Measurements from ENCODE around the gene RACGAP1.

RACGAP1 gene

GRCh38 chr12:50025187-50026059 is at the start of gene RACGAP1:
RACGAP1 (minus strand) TSS chr12:50025494; CDS start chr12:50016715, 8,779 bp downstream.
- ATAC-seq, result peak; percentile 98
- peak; percentile 94 for DNase-seq

DNA sequence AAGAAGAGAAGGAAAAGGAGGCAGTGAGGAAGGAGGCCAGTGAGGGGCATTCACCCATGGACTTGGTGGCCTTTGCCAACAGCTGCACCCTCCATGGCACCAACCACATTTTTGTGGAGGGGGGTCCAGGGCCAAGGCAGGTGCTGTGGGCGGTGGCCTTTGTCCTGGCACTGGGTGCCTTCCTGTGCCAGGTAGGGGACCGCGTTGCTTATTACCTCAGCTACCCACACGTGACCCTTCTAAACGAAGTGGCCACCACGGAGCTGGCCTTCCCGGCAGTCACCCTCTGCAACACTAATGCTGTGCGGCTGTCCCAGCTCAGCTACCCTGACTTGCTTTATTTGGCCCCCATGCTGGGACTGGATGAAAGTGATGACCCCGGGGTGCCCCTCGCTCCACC is 48.4 kb upstream of the RACGAP1 start:
- ATAC-seq (no peak), DNase-seq (no peak)

DNA sequence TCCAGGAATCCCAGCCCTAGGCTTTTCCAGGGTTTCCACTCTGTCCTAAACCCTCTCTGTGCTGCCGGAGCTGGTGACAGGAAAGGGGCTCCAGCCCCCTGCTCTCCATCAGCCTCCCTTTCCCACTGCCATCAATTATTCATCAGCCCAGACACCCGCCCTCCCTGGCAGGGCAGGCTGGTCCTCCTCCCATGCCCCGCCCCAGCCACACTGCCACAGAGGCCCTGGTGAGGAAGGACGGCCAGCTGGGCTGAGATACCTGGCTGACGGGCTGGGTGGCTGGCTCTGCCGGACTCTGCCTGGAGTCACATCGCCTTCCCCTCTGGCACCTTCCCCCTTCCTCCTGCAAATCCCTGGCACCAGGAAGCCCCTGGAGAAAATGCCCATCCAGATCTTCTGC is 47.9 kb upstream of the RACGAP1 start:
- ATAC-seq (no peak), DNase-seq (no peak)

GRCh38 chr12:50072198-50072907 is 47.1 kb upstream of the RACGAP1 start:
- ATAC-seq, result no peak
- DNase-seq, result no peak

DNA sequence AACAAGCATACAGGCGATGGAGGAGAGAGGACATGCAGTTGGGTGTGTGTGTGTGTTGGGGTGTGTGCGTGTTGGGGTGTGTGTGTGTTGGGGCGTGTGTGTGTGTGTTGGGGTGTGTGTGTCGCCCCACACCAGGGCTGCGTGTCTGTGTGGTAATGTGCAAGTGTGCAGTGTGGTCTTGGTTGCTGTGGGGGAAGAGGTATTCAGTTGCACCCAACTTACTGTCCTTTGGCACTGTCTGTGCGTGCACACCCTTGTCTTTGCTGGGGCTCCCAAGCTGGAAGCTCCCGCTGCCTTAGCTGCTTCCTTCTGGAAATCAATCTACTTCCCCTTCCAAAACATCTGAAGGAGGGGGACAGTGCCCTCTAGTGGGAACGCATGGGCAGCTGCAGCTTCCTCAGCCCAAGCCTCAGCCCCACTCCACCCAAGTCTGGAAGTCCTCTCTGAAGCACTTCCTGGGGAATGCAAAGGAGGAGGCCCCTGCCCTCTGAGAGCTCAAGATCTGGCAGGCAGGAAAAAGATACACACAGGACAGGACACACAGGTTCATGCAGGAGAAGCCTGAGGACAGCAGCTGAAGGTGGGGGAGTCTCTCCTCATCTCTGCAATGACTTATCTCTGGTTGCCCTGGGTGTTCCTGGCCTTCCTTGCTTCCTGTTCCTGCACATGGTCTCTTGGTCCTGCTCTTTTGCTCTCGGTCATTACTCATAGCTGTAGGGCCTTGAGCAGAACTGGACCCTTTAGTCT is 45.2 kb upstream of the RACGAP1 start:
- DNase-seq, result peak; percentile 74
- ATAC-seq, result peak; percentile 42

DNA sequence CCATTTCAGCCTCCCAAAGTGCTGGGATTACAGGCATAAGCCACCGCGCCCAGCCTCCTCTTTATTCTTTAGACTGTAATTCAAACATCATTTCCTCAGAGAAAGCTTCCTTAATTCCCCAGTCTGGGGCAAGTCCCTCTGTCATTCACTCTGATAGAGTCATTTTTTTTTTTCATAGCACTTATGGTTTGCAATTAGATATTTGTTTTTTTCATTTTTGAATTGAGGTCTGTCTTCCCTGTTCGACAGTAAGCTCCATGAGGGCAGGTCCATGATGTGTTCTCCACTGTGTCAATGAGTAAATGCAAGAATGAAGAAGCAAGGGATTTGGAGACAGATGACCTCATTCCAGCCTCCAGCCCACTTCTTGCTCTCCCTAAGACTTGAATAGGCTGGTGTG is 44.2 kb upstream of the RACGAP1 start:
- DNase-seq, result no peak
- ATAC-seq, result no peak

GRCh38 chr12:50069069-50069468 is 43.8 kb upstream of the RACGAP1 start:
- no peak for ATAC-seq

GRCh38 chr12:50066402-50066801 is 41.1 kb upstream of the RACGAP1 start:
- ATAC-seq, result no peak
- no peak for DNase-seq

More at GRCh38 chr12:50069069-50069468, 43.8 kb upstream of the RACGAP1 start:
- DNase-seq, result no peak

DNA sequence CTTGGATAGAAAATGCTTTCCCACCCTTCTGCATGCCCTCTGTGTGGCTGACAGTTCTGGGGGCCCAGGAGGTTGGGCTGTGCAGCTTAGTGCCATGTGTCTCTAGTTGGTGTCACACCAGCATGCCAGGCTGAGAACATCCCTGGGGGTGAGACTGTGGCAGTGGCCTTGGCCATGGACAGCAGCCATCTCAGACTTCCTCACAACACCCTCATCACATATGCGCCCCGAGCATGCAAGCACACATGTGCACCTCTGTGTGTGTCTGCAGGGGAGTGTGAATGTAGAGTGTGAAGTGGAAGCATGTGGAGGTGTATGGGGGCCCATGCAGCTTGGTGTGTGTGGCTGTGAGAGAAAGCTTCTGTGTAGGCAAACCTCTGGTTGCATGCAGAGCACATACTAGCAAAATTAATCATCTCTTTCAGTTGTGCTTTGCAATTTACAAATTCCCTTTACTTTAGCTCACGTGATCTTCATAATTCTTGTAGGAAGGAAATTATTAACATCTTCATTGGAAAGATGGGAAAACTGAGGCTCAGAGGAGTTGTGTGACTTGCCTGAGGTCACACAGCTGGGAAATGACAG is 40.5 kb upstream of the RACGAP1 start:
- DNase-seq, result no peak
- no peak for ATAC-seq

DNA sequence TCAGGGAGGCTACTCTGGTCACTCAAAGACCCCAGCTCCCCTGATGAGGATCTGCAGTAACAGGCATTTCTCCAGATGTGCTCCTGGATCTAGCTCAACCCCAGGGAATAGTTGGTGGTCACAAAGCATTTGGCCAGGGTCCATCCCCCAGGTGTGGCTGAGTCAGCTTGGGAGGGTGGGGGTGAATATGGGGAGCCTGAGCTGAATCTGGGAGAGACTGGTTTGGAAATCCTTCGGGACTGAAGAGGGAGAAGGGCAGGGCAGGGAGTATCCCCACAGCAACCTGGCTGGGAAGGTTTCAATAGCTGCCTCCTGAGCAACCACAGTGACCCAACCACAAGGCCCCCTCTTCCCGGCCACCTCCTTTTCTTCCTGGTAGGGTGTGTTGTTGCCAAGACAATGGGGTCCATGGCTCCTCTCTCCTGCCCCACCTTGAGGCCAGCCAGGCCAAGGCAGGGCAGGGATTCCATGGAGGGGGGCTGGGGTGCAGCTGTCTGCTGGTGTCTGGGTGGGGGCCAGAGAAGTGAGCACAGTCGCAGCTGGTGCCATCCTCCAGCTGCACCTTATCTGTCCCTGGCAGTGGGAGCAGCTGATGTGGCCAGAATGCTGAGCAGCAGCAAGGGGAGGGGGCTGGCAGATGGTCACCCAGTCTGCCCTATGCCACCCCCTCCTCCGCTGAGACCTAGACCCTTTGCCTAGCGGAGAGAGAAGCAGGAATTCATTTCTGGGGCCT is 37.6 kb upstream of the RACGAP1 start:
- no peak for ATAC-seq
- no peak for DNase-seq

- DNase-seq, result no peak
- ATAC-seq, result no peak
Observed at GRCh38 chr12:50061946-50062686, 36.8 kb upstream of the RACGAP1 start.

- DNase-seq, result no peak
- no peak for ATAC-seq
Observed at GRCh38 chr12:50061171-50061570, 35.9 kb upstream of the RACGAP1 start.

GRCh38 chr12:50060120-50060468 is 34.8 kb upstream of the RACGAP1 start:
- DNase-seq (no peak), ATAC-seq (no peak)

- ATAC-seq, result peak; percentile 84
- peak; percentile 78 for DNase-seq
Observed at GRCh38 chr12:50059440-50060119, 34.3 kb upstream of the RACGAP1 start.

- DNase-seq, result peak; percentile 27
- no peak for ATAC-seq
Observed at GRCh38 chr12:50058743-50059312, 33.5 kb upstream of the RACGAP1 start.

DNA sequence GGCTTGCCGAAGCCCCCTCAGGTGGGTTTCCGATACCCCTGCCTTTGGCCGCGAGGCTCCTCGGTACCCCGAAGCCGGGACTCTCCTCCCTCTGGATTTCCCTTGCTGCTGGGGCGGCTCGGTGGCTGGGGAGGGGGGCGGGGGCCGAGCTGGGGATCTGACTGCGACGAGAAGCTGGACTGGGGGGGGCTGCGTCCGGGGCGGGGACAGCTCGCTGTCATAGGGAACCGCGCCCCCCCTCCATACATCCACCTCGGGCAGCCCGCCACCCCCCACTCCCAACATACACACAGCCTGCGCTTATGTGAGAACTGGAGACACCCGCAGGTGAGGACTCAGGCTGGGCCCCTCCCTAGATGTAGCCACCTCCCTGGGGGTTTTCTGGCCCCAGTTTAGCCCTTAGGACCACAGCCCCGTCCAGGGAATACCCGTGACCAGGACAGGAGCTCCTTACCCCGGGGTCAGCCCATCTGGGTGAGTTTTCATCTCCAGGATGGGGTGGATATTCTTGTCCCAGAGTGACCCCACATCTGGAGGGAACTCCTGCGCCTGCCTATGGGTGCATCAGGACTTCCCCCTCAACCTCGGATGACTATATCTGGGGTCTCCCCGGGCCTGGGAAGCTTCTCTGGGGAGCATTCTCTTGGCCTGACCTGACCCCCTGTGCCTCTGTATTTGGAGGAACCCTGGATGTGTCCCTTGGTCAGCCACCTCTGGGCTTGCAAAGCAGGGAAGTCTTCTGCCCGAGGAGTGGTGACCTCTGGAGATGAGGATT is 32.8 kb upstream of the RACGAP1 start:
- ATAC-seq (no peak), DNase-seq (peak; percentile 31)

- ATAC-seq (peak; percentile 48), DNase-seq (peak; percentile 68)
Observed at GRCh38 chr12:50057000-50057841, 31.9 kb upstream of the RACGAP1 start, which contains the start of gene ASIC1. ASIC1 (plus strand) TSS chr12:50057596; CDS start chr12:50058767, 1,171 bp downstream.

GRCh38 chr12:50056639-50056976 is 31.3 kb upstream of the RACGAP1 start:
- ATAC-seq, result no peak
- DNase-seq, result no peak
